ENCODE data around the gene CCNJ.

DNA sequence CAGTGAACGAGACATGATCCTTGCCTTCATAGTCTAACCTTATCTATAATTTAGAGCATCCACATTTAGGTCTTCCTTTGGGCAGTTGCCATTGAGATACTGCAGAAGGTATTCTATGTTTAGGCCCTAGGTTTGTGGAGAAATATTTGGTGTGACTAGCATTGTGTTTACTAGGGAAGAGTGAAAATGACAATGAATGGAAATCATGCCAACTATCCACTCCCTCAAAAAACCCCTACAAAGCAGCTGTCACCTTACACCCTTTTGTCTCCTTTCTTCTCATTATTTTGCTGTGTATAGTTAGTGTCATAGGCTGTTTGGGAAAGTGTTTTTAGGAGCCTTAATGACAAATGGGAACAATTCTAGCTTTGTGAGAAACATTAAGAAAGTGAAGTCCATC is 3.2 kb downstream of the CCNJ start:
- no peak for TF ChIP-seq ZNF202 (tag by site-specific recombination; IDR thresholded peaks at IDR 0.05; ENCODE audit: borderline replicate concordance)
- TF ChIP-seq, protein P1, sequence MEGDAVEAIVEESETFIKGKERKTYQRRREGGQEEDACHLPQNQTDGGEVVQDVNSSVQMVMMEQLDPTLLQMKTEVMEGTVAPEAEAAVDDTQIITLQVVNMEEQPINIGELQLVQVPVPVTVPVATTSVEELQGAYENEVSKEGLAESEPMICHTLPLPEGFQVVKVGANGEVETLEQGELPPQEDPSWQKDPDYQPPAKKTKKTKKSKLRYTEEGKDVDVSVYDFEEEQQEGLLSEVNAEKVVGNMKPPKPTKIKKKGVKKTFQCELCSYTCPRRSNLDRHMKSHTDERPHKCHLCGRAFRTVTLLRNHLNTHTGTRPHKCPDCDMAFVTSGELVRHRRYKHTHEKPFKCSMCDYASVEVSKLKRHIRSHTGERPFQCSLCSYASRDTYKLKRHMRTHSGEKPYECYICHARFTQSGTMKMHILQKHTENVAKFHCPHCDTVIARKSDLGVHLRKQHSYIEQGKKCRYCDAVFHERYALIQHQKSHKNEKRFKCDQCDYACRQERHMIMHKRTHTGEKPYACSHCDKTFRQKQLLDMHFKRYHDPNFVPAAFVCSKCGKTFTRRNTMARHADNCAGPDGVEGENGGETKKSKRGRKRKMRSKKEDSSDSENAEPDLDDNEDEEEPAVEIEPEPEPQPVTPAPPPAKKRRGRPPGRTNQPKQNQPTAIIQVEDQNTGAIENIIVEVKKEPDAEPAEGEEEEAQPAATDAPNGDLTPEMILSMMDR (tag by site-specific recombination; IDR thresholded peaks at IDR 0.05) = no peak
- TF ChIP-seq, protein P2, sequence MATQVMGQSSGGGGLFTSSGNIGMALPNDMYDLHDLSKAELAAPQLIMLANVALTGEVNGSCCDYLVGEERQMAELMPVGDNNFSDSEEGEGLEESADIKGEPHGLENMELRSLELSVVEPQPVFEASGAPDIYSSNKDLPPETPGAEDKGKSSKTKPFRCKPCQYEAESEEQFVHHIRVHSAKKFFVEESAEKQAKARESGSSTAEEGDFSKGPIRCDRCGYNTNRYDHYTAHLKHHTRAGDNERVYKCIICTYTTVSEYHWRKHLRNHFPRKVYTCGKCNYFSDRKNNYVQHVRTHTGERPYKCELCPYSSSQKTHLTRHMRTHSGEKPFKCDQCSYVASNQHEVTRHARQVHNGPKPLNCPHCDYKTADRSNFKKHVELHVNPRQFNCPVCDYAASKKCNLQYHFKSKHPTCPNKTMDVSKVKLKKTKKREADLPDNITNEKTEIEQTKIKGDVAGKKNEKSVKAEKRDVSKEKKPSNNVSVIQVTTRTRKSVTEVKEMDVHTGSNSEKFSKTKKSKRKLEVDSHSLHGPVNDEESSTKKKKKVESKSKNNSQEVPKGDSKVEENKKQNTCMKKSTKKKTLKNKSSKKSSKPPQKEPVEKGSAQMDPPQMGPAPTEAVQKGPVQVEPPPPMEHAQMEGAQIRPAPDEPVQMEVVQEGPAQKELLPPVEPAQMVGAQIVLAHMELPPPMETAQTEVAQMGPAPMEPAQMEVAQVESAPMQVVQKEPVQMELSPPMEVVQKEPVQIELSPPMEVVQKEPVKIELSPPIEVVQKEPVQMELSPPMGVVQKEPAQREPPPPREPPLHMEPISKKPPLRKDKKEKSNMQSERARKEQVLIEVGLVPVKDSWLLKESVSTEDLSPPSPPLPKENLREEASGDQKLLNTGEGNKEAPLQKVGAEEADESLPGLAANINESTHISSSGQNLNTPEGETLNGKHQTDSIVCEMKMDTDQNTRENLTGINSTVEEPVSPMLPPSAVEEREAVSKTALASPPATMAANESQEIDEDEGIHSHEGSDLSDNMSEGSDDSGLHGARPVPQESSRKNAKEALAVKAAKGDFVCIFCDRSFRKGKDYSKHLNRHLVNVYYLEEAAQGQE (tag by site-specific recombination; IDR thresholded peaks at IDR 0.05) = no peak
- TF ChIP-seq, protein P3, sequence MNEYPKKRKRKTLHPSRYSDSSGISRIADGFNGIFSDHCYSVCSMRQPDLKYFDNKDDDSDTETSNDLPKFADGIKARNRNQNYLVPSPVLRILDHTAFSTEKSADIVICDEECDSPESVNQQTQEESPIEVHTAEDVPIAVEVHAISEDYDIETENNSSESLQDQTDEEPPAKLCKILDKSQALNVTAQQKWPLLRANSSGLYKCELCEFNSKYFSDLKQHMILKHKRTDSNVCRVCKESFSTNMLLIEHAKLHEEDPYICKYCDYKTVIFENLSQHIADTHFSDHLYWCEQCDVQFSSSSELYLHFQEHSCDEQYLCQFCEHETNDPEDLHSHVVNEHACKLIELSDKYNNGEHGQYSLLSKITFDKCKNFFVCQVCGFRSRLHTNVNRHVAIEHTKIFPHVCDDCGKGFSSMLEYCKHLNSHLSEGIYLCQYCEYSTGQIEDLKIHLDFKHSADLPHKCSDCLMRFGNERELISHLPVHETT (tag by site-specific recombination; IDR thresholded peaks at IDR 0.05) = no peak
- TF ChIP-seq ZFP37 (tag by site-specific recombination; IDR thresholded peaks at IDR 0.05) = no peak
- no peak for TF ChIP-seq RBAK (tag by site-specific recombination; IDR thresholded peaks at IDR 0.05)
- TF ChIP-seq ZNF274 (IDR thresholded peaks at IDR 0.05; ENCODE audit: low read length) = no peak
- no peak for TF ChIP-seq ZNF274 (tag by site-specific recombination; IDR thresholded peaks at IDR 0.05; ENCODE audit: borderline replicate concordance)
- TF ChIP-seq ZNF785 (tag by site-specific recombination; IDR thresholded peaks at IDR 0.05) = no peak
- TF ChIP-seq YY1 (tag by site-specific recombination; IDR thresholded peaks at IDR 0.05) = no peak
- TF ChIP-seq, protein P4, sequence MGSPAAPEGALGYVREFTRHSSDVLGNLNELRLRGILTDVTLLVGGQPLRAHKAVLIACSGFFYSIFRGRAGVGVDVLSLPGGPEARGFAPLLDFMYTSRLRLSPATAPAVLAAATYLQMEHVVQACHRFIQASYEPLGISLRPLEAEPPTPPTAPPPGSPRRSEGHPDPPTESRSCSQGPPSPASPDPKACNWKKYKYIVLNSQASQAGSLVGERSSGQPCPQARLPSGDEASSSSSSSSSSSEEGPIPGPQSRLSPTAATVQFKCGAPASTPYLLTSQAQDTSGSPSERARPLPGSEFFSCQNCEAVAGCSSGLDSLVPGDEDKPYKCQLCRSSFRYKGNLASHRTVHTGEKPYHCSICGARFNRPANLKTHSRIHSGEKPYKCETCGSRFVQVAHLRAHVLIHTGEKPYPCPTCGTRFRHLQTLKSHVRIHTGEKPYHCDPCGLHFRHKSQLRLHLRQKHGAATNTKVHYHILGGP (tag by site-specific recombination; IDR thresholded peaks at IDR 0.05) = no peak
- TF ChIP-seq ZNF768 (tag by site-specific recombination; IDR thresholded peaks at IDR 0.05) = no peak
- TF ChIP-seq ZNF558 (tag by site-specific recombination; IDR thresholded peaks at IDR 0.05) = no peak
- no peak for TF ChIP-seq ZNF624 (tag by site-specific recombination; IDR thresholded peaks at IDR 0.05)
- TF ChIP-seq ZFP3 (tag by site-specific recombination; IDR thresholded peaks at IDR 0.05; ENCODE audit: low read depth) = no peak
